GM23338 (cell line): Measurements from ENCODE around the gene ZNF74. TPM values are rescaled to one million over a fixed set of nuclear protein-coding genes. Genes with fewer than 3 reads are reported as not detected.

Source experiments
- ATAC-seq: fragments of 200-7000 bp; cut with Tn5 transposase; 3 replicates; pipeline ENCODE4 v1.9.1; 2020
- DNase-seq: peaks from one replicate; pipeline ENCODE4 v3.0.0-alpha.2; 2015; ENCODE audit warnings: low spot score
- H2AFZ ChIP-seq: fragments of 200-600 bp; sonication (generic); 2 replicates; pipeline ENCODE4 v1.8.0; 2016; ENCODE audit warnings: antibody characterized with exemption, mild to moderate bottlenecking, moderate library complexity
- H3F3A ChIP-seq: fragments of 200-600 bp; sonication (generic); replicated peaks from 2 replicates; pipeline ENCODE4 v1.8.0; 2017; ENCODE audit warnings: antibody characterized with exemption, mixed run types, low read depth
- H3K27ac ChIP-seq: fragments of 200-600 bp; sonication (generic); 2 replicates; pipeline ENCODE4 v1.6.1; 2016; ENCODE audit warnings: low read depth
- H3K27me3 ChIP-seq: fragments of 200-600 bp; sonication (generic); 2 replicates; pipeline ENCODE4 v1.8.0; 2016; ENCODE audit warnings: mild to moderate bottlenecking, mixed run types, moderate library complexity; ENCODE audit not compliant: insufficient read depth
- H3K36me3 ChIP-seq: fragments of 200-600 bp; sonication (generic); 2 replicates; pipeline ENCODE4 v1.8.0; 2016; ENCODE audit warnings: mild to moderate bottlenecking; ENCODE audit not compliant: insufficient read depth
- H3K4me1 ChIP-seq: fragments of 200-600 bp; sonication (generic); 2 replicates; pipeline ENCODE4 v1.8.0; 2016; ENCODE audit warnings: mild to moderate bottlenecking, moderate library complexity; ENCODE audit not compliant: insufficient read depth
- H3K4me2 ChIP-seq: fragments of 200-600 bp; sonication (generic); 2 replicates; pipeline ENCODE4 v1.7.1; 2017; ENCODE audit warnings: mixed run types
- H3K4me3 ChIP-seq: fragments of 200-600 bp; sonication (generic); 2 replicates; pipeline ENCODE4 v1.6.1; 2016; ENCODE audit warnings: mixed run types
- H3K79me2 ChIP-seq: fragments of 200-600 bp; sonication (generic); replicated peaks from 2 replicates; pipeline ENCODE4 v1.8.0; 2017; ENCODE audit warnings: mild to moderate bottlenecking; ENCODE audit not compliant: insufficient read depth
- H3K9me2 ChIP-seq: fragments of 200-600 bp; sonication (generic); 2 replicates; pipeline ENCODE4 v1.8.0; 2017; ENCODE audit not compliant: insufficient read depth
- H4K20me1 ChIP-seq: fragments of 200-600 bp; sonication (generic); replicated peaks from 2 replicates; pipeline ENCODE4 v1.8.0; 2017; ENCODE audit warnings: mild to moderate bottlenecking; ENCODE audit not compliant: insufficient read depth
- H3K27ac Mint-ChIP-seq: 2 replicates; pipeline ENCODE4 v1.8.0; 2020; ENCODE audit warnings: inconsistent platforms, mild to moderate bottlenecking, moderate library complexity, mixed read lengths
- H3K27me3 Mint-ChIP-seq: 3 replicates; pipeline ENCODE4 v1.8.0; 2022; ENCODE audit warnings: low read depth, mild to moderate bottlenecking, moderate library complexity, mixed read lengths, inconsistent platforms; ENCODE audit not compliant: insufficient read depth, poor library complexity
- H3K36me3 Mint-ChIP-seq: 3 replicates; pipeline ENCODE4 v1.8.0; 2021; ENCODE audit warnings: low read depth, mild to moderate bottlenecking, inconsistent platforms, moderate library complexity, mixed read lengths
- H3K4me1 Mint-ChIP-seq: 3 replicates; pipeline ENCODE4 v1.8.0; 2020; ENCODE audit warnings: mild to moderate bottlenecking, inconsistent platforms, mixed read lengths
- H3K4me3 Mint-ChIP-seq: 3 replicates; pipeline ENCODE4 v1.8.0; 2021; ENCODE audit warnings: moderate library complexity, mild to moderate bottlenecking, inconsistent platforms, mixed read lengths
- H3K9me3 Mint-ChIP-seq: 3 replicates; pipeline ENCODE4 v1.8.0; 2020; ENCODE audit warnings: moderate library complexity, mild to moderate bottlenecking, inconsistent platforms, mixed read lengths
- CREB1 ChIP-seq: fragments of 250-450 bp; sonication (Bioruptor Pico); IDR thresholded peaks from 2 replicates; pipeline ENCODE4 v1.5.0; 2020; ENCODE audit warnings: low read depth, mild to moderate bottlenecking, moderate library complexity
- EZH2 ChIP-seq: fragments of 200-600 bp; sonication (generic); IDR thresholded peaks from one replicate; pipeline ENCODE4 v1.8.0; 2017; ENCODE audit warnings: antibody characterized with exemption, mild to moderate bottlenecking, low read depth; ENCODE audit not compliant: unreplicated experiment
- EZH2phosphoT487 ChIP-seq: fragments of 200-600 bp; sonication (generic); IDR thresholded peaks from one replicate; pipeline ENCODE4 v1.8.1; 2018; ENCODE audit warnings: antibody characterized with exemption; ENCODE audit not compliant: unreplicated experiment
- JUNB ChIP-seq: IDR thresholded peaks from one replicate; pipeline ENCODE4 v1.6.1; 2016; ENCODE audit warnings: antibody characterized with exemption; ENCODE audit not compliant: unreplicated experiment
- NANOG ChIP-seq: IDR thresholded peaks from 2 replicates; pipeline ENCODE4 v1.6.1; 2016; ENCODE audit warnings: antibody characterized with exemption, borderline replicate concordance
- POLR2AphosphoS5 ChIP-seq: IDR thresholded peaks from 2 replicates; pipeline ENCODE4 v1.6.1; 2016; ENCODE audit warnings: antibody characterized with exemption, low read depth
- ZNF114 ChIP-seq: fragments of 250-450 bp; sonication (Bioruptor Pico); IDR thresholded peaks from 2 replicates; pipeline ENCODE4 v1.5.0; 2020; ENCODE audit warnings: mild to moderate bottlenecking, moderate library complexity
- ZNF331 ChIP-seq: fragments of 250-450 bp; sonication (Bioruptor Pico); IDR thresholded peaks from 2 replicates; pipeline ENCODE4 v1.5.0; 2020; ENCODE audit warnings: low read depth, mild to moderate bottlenecking, moderate library complexity
- polyA plus RNA-seq: library from polyadenylated mRNA; unstranded; fragments of >200 nt; fragmentation: Nextera tagmentation; extraction: Ambion mirVana; gene quantifications from 2 replicates; pipeline ENCODE4 v1.2.1, GENCODE V29; 2016
- total RNA-seq: library from RNA; depleted of rRNA; stranded (reverse); fragments of >200 nt; shearing (Covaris generic); gene quantifications from 2 replicates; pipeline ENCODE4 v1.2.3, GENCODE V29; 2014
- TF ChIP-seq, protein P1 (sequence below), 2 experiments: fragments of 200-600 bp in 1 of 2; sonication (generic) in 1 of 2; conservative IDR thresholded peaks; 2 replicates each; pipeline versions ENCODE4 v1.5.1 to v1.6.1; 2016 to 2017; ENCODE audit warnings: antibody characterized with exemption in 2 of 2, low read depth in 2 of 2, mild to moderate bottlenecking in 2 of 2, moderate library complexity in 1 of 2
- TF ChIP-seq, protein P2 (sequence below): fragments of 250-450 bp; sonication (Bioruptor Pico); IDR thresholded peaks from 2 replicates; pipeline ENCODE4 v1.5.0; 2020; ENCODE audit warnings: mild to moderate bottlenecking, moderate library complexity

Gene ZNF74
- total and polyA plus RNA-seq, 2 experiments from 2014 or later, result 16.1 to 94.0 TPM

DNA sequence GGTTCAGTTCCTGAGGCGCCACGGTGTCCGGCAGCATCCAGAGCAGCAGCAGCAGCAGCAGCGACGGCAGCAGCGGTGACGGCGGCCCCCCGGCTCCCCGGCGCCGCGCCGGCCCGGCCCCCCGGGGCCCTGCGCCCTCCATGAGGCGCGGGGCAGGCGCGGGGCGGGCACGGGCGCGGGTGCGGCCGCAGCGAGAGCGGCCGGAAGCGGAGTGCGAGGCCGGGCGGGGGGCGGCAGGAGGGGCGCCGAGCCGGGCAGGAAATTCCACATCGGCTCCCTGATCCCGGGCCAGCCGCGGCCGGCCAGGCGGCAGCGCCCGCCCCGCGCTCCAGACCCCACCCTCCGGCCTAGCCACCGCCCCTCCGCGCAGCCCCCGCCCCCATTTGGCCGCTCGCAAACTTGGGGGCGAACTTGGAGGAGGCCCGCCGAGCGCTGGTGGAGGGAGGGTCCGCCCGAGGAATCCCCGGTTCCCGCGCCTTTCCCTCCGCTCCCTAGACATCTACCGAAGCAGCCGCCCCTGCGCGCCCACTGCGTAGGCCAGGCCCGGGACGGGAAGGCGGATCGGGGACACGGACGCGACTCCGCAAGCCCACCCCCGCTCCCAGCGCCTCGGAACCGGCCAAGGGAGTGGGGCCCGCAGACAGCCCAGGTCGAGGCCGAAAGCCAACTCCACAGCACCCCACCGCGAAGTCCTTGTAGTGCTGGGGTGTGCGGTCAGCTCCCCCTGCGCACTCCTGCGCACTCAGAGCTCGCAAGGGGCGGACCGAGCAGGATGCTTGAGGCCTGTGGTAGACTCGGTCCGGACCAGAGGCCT lies 43.9 kb downstream of the ZNF74 start, which contains the start of gene SCARF2:
SCARF2 (minus strand) TSS at position 213 of the 814 bp plus-strand sequence; CDS start at position 142, 71 bp downstream.
- Mint-ChIP-seq H3K9me3 (no peaks in the 10 kb centered on the region; the same call in 2 of the 3 replicates), H3K4me3 (peak within 1 kb of the TSS; percentile 84), H3K36me3 (peaks cover 3% of the 10 kb centered on the region; the same call in 1 of the 3 replicates), H3K27ac (no peak within 1 kb of the TSS), H3K27me3 (peaks cover 54% of the 10 kb centered on the region), H3K4me1 (peaks cover 10% of the 10 kb centered on the region)
- Histone ChIP-seq H3K4me2 (peak within 1 kb of the TSS; percentile 94), H3K27ac (no peak within 1 kb of the TSS), H3K79me2 (peaks cover 9% of the 10 kb centered on the region), H3K27me3 (peaks cover 67% of the 10 kb centered on the region), H3K4me1 (peaks cover 7% of the 10 kb centered on the region; the same call in 1 of the 2 replicates), H2AFZ (peak within 1 kb of the TSS; percentile 94), H3K36me3 (no peaks in the 10 kb centered on the region), H3K4me3 (peak within 1 kb of the TSS; percentile 87), H3K9me2 (no peaks in the 10 kb centered on the region), H4K20me1 (peaks cover 8% of the 10 kb centered on the region; the same call in 1 of the 2 replicates), H3F3A (0 out of 2 replicates have a peak, but pooled peaks cover 3% of the 10 kb centered on the region)
- ATAC-seq, result peak; percentile 64
- DNase-seq, result peak; percentile 86
- TF ChIP-seq POLR2AphosphoS5 (peak; percentile 41; the same call in 1 of the 2 replicates), EZH2 (peak; percentile 42)
- TF ChIP-seq, protein P1, sequence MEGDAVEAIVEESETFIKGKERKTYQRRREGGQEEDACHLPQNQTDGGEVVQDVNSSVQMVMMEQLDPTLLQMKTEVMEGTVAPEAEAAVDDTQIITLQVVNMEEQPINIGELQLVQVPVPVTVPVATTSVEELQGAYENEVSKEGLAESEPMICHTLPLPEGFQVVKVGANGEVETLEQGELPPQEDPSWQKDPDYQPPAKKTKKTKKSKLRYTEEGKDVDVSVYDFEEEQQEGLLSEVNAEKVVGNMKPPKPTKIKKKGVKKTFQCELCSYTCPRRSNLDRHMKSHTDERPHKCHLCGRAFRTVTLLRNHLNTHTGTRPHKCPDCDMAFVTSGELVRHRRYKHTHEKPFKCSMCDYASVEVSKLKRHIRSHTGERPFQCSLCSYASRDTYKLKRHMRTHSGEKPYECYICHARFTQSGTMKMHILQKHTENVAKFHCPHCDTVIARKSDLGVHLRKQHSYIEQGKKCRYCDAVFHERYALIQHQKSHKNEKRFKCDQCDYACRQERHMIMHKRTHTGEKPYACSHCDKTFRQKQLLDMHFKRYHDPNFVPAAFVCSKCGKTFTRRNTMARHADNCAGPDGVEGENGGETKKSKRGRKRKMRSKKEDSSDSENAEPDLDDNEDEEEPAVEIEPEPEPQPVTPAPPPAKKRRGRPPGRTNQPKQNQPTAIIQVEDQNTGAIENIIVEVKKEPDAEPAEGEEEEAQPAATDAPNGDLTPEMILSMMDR (conservative IDR thresholded peaks at IDR 0.05; ENCODE audit: low read depth in 2 of 2), result no peak

DNA sequence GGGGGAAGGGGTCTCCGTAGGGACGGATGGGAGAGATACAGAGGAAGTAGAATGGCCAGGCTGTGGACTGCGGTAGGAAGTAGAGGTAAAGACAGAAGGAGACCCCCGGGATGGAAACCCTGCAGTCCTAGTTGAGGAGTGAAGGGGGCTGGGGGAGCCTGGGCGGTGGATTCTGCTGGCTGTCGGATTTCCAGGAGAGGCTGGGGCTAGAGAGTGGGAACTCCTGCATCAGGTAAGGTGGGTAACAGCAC lies 44.4 kb downstream of the ZNF74 start:
- H4K20me1 ChIP-seq, result peaks cover 8% of the 10 kb centered on the region; the same call in 1 of the 2 replicates
- H3K27me3 Mint-ChIP-seq, result peaks cover 48% of the 10 kb centered on the region
- peaks cover 7% of the 10 kb centered on the region; the same call in 1 of the 2 replicates for H3K4me1 ChIP-seq
- no peaks in the 10 kb centered on the region for H3K36me3 ChIP-seq
- no peaks in the 10 kb centered on the region; the same call in 2 of the 3 replicates for H3K9me3 Mint-ChIP-seq
- H3K9me2 ChIP-seq, result no peaks in the 10 kb centered on the region
- no peak for DNase-seq
- ATAC-seq, result no peak
- peaks cover 9% of the 10 kb centered on the region for H3K79me2 ChIP-seq
- 0 out of 2 replicates have a peak, but pooled peaks cover 3% of the 10 kb centered on the region for H3F3A ChIP-seq
- H3K27ac ChIP-seq, result no peak overlapping the region
- H2AFZ ChIP-seq, result peak overlapping the region; percentile 94
- peak overlapping the region; percentile 59 for H3K4me3 Mint-ChIP-seq
- H3K27ac Mint-ChIP-seq, result no peak overlapping the region
- H3K36me3 Mint-ChIP-seq, result peaks cover 3% of the 10 kb centered on the region; the same call in 1 of the 3 replicates
- H3K27me3 ChIP-seq, result peaks cover 62% of the 10 kb centered on the region
- peak overlapping the region; percentile 74 for H3K4me3 ChIP-seq
- peaks cover 10% of the 10 kb centered on the region for H3K4me1 Mint-ChIP-seq
- H3K4me2 ChIP-seq, result peak overlapping the region; percentile 92
- TF ChIP-seq EZH2phosphoT487 (no peak), NANOG (no peak), POLR2AphosphoS5 (no peak), CREB1 (no peak), ZNF331 (CRISPR knock-in tag) (no peak), JUNB (no peak), ZNF114 (CRISPR knock-in tag) (no peak)
- TF ChIP-seq, protein P2, sequence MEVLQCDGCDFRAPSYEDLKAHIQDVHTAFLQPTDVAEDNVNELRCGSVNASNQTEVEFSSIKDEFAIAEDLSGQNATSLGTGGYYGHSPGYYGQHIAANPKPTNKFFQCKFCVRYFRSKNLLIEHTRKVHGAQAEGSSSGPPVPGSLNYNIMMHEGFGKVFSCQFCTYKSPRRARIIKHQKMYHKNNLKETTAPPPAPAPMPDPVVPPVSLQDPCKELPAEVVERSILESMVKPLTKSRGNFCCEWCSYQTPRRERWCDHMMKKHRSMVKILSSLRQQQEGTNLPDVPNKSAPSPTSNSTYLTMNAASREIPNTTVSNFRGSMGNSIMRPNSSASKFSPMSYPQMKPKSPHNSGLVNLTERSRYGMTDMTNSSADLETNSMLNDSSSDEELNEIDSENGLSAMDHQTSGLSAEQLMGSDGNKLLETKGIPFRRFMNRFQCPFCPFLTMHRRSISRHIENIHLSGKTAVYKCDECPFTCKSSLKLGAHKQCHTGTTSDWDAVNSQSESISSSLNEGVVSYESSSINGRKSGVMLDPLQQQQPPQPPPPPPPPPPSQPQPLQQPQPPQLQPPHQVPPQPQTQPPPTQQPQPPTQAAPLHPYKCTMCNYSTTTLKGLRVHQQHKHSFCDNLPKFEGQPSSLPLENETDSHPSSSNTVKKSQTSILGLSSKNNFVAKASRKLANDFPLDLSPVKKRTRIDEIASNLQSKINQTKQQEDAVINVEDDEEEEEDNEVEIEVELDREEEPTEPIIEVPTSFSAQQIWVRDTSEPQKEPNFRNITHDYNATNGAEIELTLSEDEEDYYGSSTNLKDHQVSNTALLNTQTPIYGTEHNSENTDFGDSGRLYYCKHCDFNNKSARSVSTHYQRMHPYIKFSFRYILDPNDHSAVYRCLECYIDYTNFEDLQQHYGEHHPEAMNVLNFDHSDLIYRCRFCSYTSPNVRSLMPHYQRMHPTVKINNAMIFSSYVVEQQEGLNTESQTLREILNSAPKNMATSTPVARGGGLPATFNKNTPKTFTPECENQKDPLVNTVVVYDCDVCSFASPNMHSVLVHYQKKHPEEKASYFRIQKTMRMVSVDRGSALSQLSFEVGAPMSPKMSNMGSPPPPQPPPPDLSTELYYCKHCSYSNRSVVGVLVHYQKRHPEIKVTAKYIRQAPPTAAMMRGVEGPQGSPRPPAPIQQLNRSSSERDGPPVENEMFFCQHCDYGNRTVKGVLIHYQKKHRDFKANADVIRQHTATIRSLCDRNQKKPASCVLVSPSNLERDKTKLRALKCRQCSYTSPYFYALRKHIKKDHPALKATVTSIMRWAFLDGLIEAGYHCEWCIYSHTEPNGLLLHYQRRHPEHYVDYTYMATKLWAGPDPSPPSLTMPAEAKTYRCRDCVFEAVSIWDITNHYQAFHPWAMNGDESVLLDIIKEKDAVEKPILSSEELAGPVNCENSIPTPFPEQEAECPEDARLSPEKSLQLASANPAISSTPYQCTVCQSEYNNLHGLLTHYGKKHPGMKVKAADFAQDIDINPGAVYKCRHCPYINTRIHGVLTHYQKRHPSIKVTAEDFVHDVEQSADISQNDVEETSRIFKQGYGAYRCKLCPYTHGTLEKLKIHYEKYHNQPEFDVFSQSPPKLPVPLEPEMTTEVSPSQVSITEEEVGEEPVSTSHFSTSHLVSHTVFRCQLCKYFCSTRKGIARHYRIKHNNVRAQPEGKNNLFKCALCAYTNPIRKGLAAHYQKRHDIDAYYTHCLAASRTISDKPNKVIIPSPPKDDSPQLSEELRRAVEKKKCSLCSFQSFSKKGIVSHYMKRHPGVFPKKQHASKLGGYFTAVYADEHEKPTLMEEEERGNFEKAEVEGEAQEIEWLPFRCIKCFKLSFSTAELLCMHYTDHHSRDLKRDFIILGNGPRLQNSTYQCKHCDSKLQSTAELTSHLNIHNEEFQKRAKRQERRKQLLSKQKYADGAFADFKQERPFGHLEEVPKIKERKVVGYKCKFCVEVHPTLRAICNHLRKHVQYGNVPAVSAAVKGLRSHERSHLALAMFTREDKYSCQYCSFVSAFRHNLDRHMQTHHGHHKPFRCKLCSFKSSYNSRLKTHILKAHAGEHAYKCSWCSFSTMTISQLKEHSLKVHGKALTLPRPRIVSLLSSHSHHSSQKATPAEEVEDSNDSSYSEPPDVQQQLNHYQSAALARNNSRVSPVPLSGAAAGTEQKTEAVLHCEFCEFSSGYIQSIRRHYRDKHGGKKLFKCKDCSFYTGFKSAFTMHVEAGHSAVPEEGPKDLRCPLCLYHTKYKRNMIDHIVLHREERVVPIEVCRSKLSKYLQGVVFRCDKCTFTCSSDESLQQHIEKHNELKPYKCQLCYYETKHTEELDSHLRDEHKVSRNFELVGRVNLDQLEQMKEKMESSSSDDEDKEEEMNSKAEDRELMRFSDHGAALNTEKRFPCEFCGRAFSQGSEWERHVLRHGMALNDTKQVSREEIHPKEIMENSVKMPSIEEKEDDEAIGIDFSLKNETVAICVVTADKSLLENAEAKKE (CRISPR knock-in tag), result no peak
- TF ChIP-seq, protein P1 (conservative IDR thresholded peaks at IDR 0.05; ENCODE audit: low read depth in 2 of 2), result no peak
